ENCODE data around the gene PRAMEF12. TPM values are rescaled to one million over a fixed set of nuclear protein-coding genes. Genes with fewer than 3 reads are reported as not detected.
"Not testable (repeated sequence)": the region's sequence is repeated elsewhere in the genome, so short reads cannot be mapped to it uniquely, and the experiment has no call there.

PRAMEF12 gene
- total RNA-seq, 1 donor from 2014 or later: not detected

DNA sequence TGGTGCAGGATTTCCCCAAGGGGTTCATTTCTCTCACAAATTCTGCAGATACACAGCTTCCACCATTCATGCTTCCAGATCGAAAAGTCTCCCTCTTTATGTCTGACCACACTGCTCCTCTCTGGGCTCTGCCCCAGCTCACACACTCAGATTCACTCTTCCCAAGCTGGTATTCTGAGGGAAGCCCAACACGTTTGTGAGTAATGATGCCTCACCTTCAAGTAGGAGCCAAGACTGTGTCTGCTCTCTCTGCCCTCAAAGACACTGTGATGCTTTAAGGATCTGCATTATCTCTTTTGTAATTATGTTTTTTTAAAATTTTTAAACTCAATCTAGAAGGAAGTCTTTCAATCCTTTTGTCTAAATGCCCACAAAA, 37.9 kb downstream of the PRAMEF12 start:
- TF ChIP-seq, protein P1, sequence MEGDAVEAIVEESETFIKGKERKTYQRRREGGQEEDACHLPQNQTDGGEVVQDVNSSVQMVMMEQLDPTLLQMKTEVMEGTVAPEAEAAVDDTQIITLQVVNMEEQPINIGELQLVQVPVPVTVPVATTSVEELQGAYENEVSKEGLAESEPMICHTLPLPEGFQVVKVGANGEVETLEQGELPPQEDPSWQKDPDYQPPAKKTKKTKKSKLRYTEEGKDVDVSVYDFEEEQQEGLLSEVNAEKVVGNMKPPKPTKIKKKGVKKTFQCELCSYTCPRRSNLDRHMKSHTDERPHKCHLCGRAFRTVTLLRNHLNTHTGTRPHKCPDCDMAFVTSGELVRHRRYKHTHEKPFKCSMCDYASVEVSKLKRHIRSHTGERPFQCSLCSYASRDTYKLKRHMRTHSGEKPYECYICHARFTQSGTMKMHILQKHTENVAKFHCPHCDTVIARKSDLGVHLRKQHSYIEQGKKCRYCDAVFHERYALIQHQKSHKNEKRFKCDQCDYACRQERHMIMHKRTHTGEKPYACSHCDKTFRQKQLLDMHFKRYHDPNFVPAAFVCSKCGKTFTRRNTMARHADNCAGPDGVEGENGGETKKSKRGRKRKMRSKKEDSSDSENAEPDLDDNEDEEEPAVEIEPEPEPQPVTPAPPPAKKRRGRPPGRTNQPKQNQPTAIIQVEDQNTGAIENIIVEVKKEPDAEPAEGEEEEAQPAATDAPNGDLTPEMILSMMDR (IDR thresholded peaks at IDR 0.05; ENCODE audit: unreplicated experiment): no peak
- Mint-ChIP-seq H3K27ac (ENCODE audit: unreplicated experiment) (no peak overlapping the region), H3K36me3 (ENCODE audit: low read depth, unreplicated experiment) (peaks cover 6% of the 10 kb centered on the region)

DNA sequence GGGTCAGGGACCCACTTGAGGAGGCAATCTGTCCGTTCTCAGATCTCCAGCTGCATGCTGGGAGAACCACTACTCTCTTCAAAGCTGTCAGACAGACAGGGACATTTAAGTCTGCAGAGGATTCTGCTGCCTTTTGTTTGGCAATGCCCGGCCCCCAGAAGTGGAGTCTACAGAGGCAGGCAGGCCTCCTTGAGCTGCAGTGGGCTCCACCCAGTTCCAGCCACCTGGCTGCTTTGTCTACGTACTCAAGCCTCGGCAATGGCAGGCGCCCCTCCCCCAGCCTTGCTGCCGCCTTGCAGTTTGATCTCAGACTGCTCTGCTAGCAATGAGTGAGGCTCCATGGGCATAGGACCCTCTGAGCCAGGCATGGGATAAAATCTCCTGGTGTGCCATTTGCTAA, 45.5 kb downstream of the PRAMEF12 start:
- peaks cover 12% of the 10 kb centered on the region for H3K9me3 Mint-ChIP-seq (ENCODE audit: unreplicated experiment)
- not testable (repeated sequence) for H3K4me1 Mint-ChIP-seq (ENCODE audit: unreplicated experiment); DNase-seq (ENCODE audit: low spot score); H3K27ac Mint-ChIP-seq (ENCODE audit: unreplicated experiment); H3K4me3 Mint-ChIP-seq (ENCODE audit: unreplicated experiment); H3K27me3 Mint-ChIP-seq (ENCODE audit: unreplicated experiment); H3K36me3 Mint-ChIP-seq (ENCODE audit: low read depth, unreplicated experiment)

More for the DNA sequence above, 37.9 kb downstream of the PRAMEF12 start:
- Mint-ChIP-seq H3K4me3 (ENCODE audit: unreplicated experiment) (no peak overlapping the region), H3K27me3 (ENCODE audit: unreplicated experiment) (peaks cover 6% of the 10 kb centered on the region), H3K4me1 (ENCODE audit: unreplicated experiment) (no peaks in the 10 kb centered on the region), H3K9me3 (ENCODE audit: unreplicated experiment) (peaks cover 16% of the 10 kb centered on the region)
- DNase-seq (ENCODE audit: low spot score): no peak

Other genes with a start within 250 kb of the PRAMEF12 start
- 5.7 TPM for gene DHRS3, start 155.5 kb upstream of the PRAMEF12 start, total RNA-seq (ENCODE audit: unreplicated experiment)
- not detected for gene AADACL4, start 129.7 kb upstream of the PRAMEF12 start, total RNA-seq (ENCODE audit: unreplicated experiment)
- not detected for gene AADACL3, start 57.6 kb upstream of the PRAMEF12 start, total RNA-seq (ENCODE audit: unreplicated experiment)
- gene CFAP107, start 27.5 kb upstream of the PRAMEF12 start, total RNA-seq (ENCODE audit: unreplicated experiment): not detected
- not detected for gene PRAMEF1, start 17.7 kb downstream of the PRAMEF12 start, total RNA-seq (ENCODE audit: unreplicated experiment)
- not detected for gene PRAMEF11, start 57.7 kb downstream of the PRAMEF12 start, total RNA-seq (ENCODE audit: unreplicated experiment)
- gene HNRNPCL1, start 75.0 kb downstream of the PRAMEF12 start, total RNA-seq (ENCODE audit: unreplicated experiment): not detected
- not detected for gene PRAMEF2, start 83.3 kb downstream of the PRAMEF12 start, total RNA-seq (ENCODE audit: unreplicated experiment)
- not detected for gene PRAMEF4, start 112.5 kb downstream of the PRAMEF12 start, total RNA-seq (ENCODE audit: unreplicated experiment)
- not detected for gene PRAMEF10, start 124.5 kb downstream of the PRAMEF12 start, total RNA-seq (ENCODE audit: unreplicated experiment)
- not detected for gene PRAMEF7, start 142.9 kb downstream of the PRAMEF12 start, total RNA-seq (ENCODE audit: unreplicated experiment)
- gene PRAMEF6, start 173.8 kb downstream of the PRAMEF12 start, total RNA-seq (ENCODE audit: unreplicated experiment): not detected

All from endothelial cell (in vitro differentiated cells).